Brain microvascular endothelial cell (primary cell): Measurements from ENCODE around the gene CD48.

Experiments
- DNase-seq: peaks from one replicate; pipeline ENCODE4 v3.0.0-alpha.2; 2020
- H3K27ac ChIP-seq: fragments of 250-450 bp; sonication (Bioruptor Pico); 2 replicates; pipeline ENCODE4 v1.5.1; 2020; ENCODE audit warnings: mild to moderate bottlenecking, moderate library complexity
- H3K27me3 ChIP-seq: fragments of 250-450 bp; sonication (Bioruptor Pico); replicated peaks from 2 replicates; pipeline ENCODE4 v1.5.1; 2020; ENCODE audit warnings: mild to moderate bottlenecking
- H3K36me3 ChIP-seq: fragments of 250-450 bp; sonication (Bioruptor Pico); replicated peaks from 2 replicates; pipeline ENCODE4 v1.5.1; 2020; ENCODE audit warnings: mild to moderate bottlenecking
- H3K4me3 ChIP-seq: 2 replicates; pipeline ENCODE4 v1.5.1; 2011; ENCODE audit warnings: low read depth, mild to moderate bottlenecking, control low read depth, low read length, moderate library complexity
- CTCF ChIP-seq: IDR thresholded peaks from 2 replicates; pipeline ENCODE4 v1.5.1; 2011; ENCODE audit warnings: low read depth, mild to moderate bottlenecking, moderate library complexity, low read length, control low read depth, inconsistent platforms; ENCODE audit errors: missing control alignments
- in situ Hi-C: cut with HindIII; loops from 2 replicates; pipeline ENCODE4 v1.10.0; 2017; ENCODE audit warnings: low sequenced_read_pairs, low pct_ligation_motif_present

Gene CD48

GRCh38 chr1:160709715-160710114, 1.9 kb downstream of the CD48 start:
- TF ChIP-seq CTCF = no peak
- no peak overlapping the region for H3K4me3 ChIP-seq
- H3K36me3 ChIP-seq = no peaks in the 10 kb centered on the region
- no peak overlapping the region for H3K27ac ChIP-seq
- no peaks in the 10 kb centered on the region for H3K27me3 ChIP-seq
- DNase-seq = no peak
- in situ Hi-C loops = no loop called here

GRCh38 chr1:160708801-160709200, 2.8 kb downstream of the CD48 start:
- no peak for DNase-seq
- no peaks in the 10 kb centered on the region for H3K36me3 ChIP-seq
- TF ChIP-seq CTCF = no peak
- no peaks in the 10 kb centered on the region for H3K27me3 ChIP-seq
- no peak overlapping the region for H3K27ac ChIP-seq
- in situ Hi-C loops = no loop called here
- no peak overlapping the region for H3K4me3 ChIP-seq

GRCh38 chr1:160708118-160708517, 3.5 kb downstream of the CD48 start:
- no peaks in the 10 kb centered on the region for H3K27me3 ChIP-seq
- no peak overlapping the region for H3K4me3 ChIP-seq
- in situ Hi-C loops = no loop called here
- no peak for DNase-seq
- TF ChIP-seq CTCF = no peak
- H3K27ac ChIP-seq = no peak overlapping the region
- H3K36me3 ChIP-seq = no peaks in the 10 kb centered on the region

DNA sequence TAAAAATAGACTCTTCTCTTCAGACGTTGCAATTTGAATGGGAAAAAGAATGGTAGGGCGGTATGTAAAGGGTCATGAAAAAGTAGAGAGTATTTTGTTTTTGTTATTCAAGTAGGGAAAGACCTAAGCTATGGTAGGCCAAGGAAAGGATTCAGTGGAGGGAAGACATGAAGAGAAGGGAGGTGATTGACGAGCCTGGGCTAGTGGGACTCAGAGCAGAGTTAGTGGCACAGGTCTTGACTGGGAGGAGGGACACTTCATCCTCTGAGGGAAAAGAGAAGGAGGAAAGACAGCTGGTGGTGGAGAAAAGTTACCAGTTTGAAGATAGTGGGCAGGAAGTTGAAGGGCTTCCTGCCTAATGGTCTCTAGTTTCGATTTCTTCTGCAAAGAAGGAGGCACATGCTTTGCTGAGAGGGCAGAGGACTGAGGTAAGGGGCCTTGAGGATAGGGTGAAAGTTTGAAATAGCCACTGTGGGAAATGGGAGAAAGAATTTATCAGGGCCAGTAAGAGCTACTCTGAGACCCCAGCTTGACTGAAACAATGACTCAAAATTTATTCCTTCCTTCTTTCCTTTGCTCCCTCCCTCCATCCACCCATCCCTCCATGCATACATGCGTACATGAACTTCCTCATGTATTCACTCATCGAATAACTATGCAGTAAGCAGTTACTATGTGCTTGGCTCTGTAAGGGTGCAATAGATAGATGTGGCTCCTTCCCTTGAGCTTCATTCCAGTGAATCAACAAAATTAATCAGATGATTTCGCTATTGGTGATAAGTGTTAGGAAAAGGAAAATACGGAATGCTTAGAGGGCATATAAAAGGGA, 4.2 kb downstream of the CD48 start:
- no peak for DNase-seq
- no peak overlapping the region for H3K27ac ChIP-seq
- no peak for TF ChIP-seq CTCF
- no peaks in the 10 kb centered on the region for H3K27me3 ChIP-seq
- no peak overlapping the region for H3K4me3 ChIP-seq
- no peaks in the 10 kb centered on the region for H3K36me3 ChIP-seq
- in situ Hi-C loops = no loop called here

DNA sequence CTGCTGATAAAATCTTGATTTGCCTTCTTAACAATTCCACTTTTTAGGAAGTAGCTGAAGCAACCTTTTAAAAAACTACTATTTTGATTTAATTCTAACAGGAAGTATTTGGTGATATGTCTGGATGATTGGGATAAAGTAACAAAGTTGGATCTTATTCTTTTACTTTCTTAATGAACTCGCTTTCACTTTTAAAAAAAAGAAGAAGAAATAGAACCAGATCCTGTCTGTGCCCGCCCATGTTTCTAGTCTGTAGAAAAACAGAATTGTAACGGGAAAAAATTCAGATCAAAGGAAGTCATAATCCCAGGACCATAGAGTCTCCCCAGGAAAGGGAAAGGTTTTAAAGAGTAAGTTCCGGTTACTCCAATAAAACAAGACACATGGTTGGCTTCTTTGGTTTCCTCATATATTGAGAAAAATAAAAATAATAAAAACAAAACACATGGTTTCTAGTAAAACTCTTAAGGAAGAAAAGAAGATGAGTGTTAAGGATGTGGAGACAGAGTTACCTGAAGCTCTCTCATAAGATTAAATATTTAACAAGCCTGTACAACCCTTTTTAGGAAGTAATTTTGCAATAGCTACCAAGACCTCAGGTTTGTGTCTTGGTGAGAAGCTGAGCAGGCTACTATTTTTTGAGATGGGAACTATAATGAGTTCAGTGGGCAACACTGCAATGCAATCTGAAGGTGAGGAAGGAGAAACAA, 4.9 kb downstream of the CD48 start:
- Histone ChIP-seq H3K27ac (no peak overlapping the region), H3K4me3 (no peak overlapping the region), H3K27me3 (no peaks in the 10 kb centered on the region), H3K36me3 (no peaks in the 10 kb centered on the region)
- in situ Hi-C loops = no loop called here
- TF ChIP-seq CTCF = no peak
- DNase-seq = no peak
